ENCODE data around the gene CELF4.

Gene CELF4

GRCh38 chr18:37422596-37422995 lies 143.0 kb downstream of the CELF4 start:
- Histone ChIP-seq H3K36me3 (ENCODE audit: insufficient read depth, low read length) (no peaks in the 10 kb centered on the region), H3K27ac (no peak overlapping the region), H3K4me3 (no peak overlapping the region), H3K9ac (ENCODE audit: insufficient read length) (no peak overlapping the region), H3K9me3 (ENCODE audit: low read depth, low read length) (no peaks in the 10 kb centered on the region)
- no peak for TF ChIP-seq FOXP2 (optimal IDR thresholded peaks at IDR 0.05; ENCODE audit: control extremely low read depth, extremely low read length, insufficient read depth)
- TF ChIP-seq EZH2 (IDR thresholded peaks at IDR 0.05): no peak
- no peak for TF ChIP-seq POLR2AphosphoS5 (IDR thresholded peaks at IDR 0.05; ENCODE audit: borderline replicate concordance, low read depth, low read length)
- DNase-seq (ENCODE audit: low read depth, low spot score): no peak

DNA sequence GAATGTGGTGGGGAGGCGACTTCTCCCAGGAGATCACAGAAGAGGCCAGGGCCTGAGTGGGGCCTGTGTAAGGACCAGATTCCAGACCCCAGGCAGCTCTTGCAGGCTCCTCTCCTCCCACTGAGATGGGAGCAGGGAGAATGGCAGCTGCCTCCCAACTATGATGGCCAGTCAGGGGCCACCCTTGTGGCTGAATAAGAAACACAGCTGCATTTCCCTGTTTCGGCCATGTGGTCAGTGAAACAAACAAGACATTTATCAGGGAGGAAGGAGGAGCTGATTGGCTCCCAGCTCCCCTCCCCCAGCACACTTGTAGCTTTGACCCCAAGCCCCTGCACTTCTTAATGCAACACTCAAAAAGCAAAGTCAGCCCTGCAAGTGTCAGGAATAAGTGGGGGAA lies 143.5 kb downstream of the CELF4 start:
- Histone ChIP-seq H3K9ac (ENCODE audit: insufficient read length) (no peak overlapping the region), H3K36me3 (ENCODE audit: insufficient read depth, low read length) (no peaks in the 10 kb centered on the region), H3K9me3 (ENCODE audit: low read depth, low read length) (no peaks in the 10 kb centered on the region), H3K4me3 (no peak overlapping the region), H3K27ac (no peak overlapping the region)
- TF ChIP-seq EZH2 (IDR thresholded peaks at IDR 0.05): no peak
- TF ChIP-seq FOXP2 (optimal IDR thresholded peaks at IDR 0.05; ENCODE audit: control extremely low read depth, extremely low read length, insufficient read depth): no peak
- TF ChIP-seq POLR2AphosphoS5 (IDR thresholded peaks at IDR 0.05; ENCODE audit: borderline replicate concordance, low read depth, low read length): no peak
- no peak for DNase-seq (ENCODE audit: low read depth, low spot score)

DNA sequence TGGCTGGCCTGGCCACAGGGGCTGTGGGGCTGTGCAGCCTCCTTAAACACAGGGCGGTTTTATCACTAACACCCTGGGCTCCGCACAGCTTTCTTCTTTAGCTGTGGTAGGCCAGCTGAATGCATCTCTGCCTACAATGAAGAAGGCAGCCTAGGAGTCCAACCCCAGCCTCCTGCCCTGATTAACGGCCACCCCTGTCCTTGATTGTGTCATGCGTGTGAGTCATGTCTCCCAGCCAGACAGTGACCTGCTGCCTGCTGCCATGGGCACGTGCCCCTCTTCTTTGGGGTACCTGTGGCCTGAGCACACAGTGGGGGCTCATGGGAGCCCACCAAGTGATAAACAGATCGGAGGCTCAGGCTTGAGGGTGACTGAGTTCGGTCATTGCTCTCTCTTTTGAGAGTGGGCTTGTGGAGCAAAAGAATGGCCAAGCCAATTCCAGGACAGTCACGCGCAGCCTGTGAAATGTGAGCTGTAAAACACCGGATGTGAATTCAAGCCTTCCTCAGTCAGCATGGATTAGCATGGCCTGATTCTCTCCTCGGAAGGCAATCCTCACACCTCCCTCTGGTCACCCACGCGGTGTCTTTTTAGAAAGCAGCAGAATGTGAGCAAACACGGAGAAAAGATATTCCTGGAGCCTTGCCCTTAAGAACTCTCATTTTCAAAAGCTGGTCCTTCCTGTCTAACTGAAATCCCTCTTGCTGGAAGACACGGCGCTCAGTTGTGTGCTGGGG lies 144.1 kb downstream of the CELF4 start:
- DNase-seq (ENCODE audit: low read depth, low spot score): no peak
- Histone ChIP-seq H3K9me3 (ENCODE audit: low read depth, low read length) (no peaks in the 10 kb centered on the region), H3K9ac (ENCODE audit: insufficient read length) (no peak overlapping the region), H3K36me3 (ENCODE audit: insufficient read depth, low read length) (no peaks in the 10 kb centered on the region), H3K4me3 (no peak overlapping the region), H3K27ac (no peak overlapping the region)
- TF ChIP-seq POLR2AphosphoS5 (IDR thresholded peaks at IDR 0.05; ENCODE audit: borderline replicate concordance, low read depth, low read length) (no peak), EZH2 (IDR thresholded peaks at IDR 0.05) (no peak), FOXP2 (optimal IDR thresholded peaks at IDR 0.05; ENCODE audit: control extremely low read depth, extremely low read length, insufficient read depth) (no peak)

- no peak overlapping the region for H3K4me3 ChIP-seq
- no peaks in the 10 kb centered on the region for H3K36me3 ChIP-seq (ENCODE audit: insufficient read depth, low read length)
- no peak overlapping the region for H3K27ac ChIP-seq
- no peak for TF ChIP-seq FOXP2 (optimal IDR thresholded peaks at IDR 0.05; ENCODE audit: control extremely low read depth, extremely low read length, insufficient read depth)
- TF ChIP-seq EZH2 (IDR thresholded peaks at IDR 0.05): no peak
- TF ChIP-seq POLR2AphosphoS5 (IDR thresholded peaks at IDR 0.05; ENCODE audit: borderline replicate concordance, low read depth, low read length): no peak
- no peak for DNase-seq (ENCODE audit: low read depth, low spot score)
- no peak overlapping the region for H3K9ac ChIP-seq (ENCODE audit: insufficient read length)
- H3K9me3 ChIP-seq (ENCODE audit: low read depth, low read length): no peaks in the 10 kb centered on the region
Measured at GRCh38 chr18:37420315-37420880, 145.2 kb downstream of the CELF4 start.

DNA sequence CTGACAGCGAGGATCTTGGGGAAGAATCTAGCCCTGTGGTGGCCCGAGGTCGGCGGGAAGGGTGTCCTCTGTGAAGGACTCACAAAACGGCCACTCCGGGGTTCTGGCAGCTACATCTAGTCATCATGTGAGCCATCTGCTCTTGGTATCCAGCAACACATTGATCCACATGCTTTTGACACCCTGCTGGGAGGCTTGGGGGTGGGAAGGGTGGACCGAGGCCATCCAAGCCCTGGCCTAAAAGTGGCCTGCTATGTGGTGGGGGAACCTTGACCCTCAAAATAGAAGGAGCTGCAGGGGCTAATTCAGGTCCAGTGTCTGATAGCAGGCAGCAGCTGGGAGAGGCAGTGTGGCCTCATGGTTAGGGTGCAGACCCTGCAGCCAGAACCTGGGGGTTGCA lies 145.7 kb downstream of the CELF4 start:
- no peak overlapping the region for H3K4me3 ChIP-seq
- no peaks in the 10 kb centered on the region for H3K36me3 ChIP-seq (ENCODE audit: insufficient read depth, low read length)
- H3K27ac ChIP-seq: no peak overlapping the region
- H3K9ac ChIP-seq (ENCODE audit: insufficient read length): no peak overlapping the region
- no peaks in the 10 kb centered on the region for H3K9me3 ChIP-seq (ENCODE audit: low read depth, low read length)
- TF ChIP-seq POLR2AphosphoS5 (IDR thresholded peaks at IDR 0.05; ENCODE audit: borderline replicate concordance, low read depth, low read length): no peak
- no peak for DNase-seq (ENCODE audit: low read depth, low spot score)

DNA sequence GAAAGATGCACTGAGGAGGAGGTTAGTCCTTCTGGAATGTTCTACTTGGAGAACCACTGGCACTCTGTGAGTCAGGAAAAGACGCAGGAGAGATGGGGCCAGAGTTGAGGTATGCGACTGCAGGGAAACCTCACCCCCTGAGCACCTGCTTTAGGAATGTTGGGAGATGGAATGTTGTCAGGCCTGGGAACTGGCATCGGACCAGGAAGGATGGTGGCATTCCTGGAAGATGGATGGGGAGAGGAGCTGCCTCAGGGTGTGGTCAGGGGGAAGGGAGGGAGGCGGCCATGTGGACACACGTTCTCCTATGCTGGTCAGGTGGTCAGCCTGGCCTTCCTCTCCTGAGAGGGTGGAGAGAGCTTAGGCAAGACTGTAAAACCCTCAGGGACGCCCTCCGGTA lies 146.3 kb downstream of the CELF4 start:
- no peak overlapping the region for H3K4me3 ChIP-seq
- no peak for DNase-seq (ENCODE audit: low read depth, low spot score)
- H3K9ac ChIP-seq (ENCODE audit: insufficient read length): no peak overlapping the region
- H3K9me3 ChIP-seq (ENCODE audit: low read depth, low read length): no peaks in the 10 kb centered on the region
- H3K27ac ChIP-seq: no peak overlapping the region
- no peaks in the 10 kb centered on the region for H3K36me3 ChIP-seq (ENCODE audit: insufficient read depth, low read length)
- TF ChIP-seq POLR2AphosphoS5 (IDR thresholded peaks at IDR 0.05; ENCODE audit: borderline replicate concordance, low read depth, low read length): no peak
- TF ChIP-seq FOXP2 (optimal IDR thresholded peaks at IDR 0.05; ENCODE audit: control extremely low read depth, extremely low read length, insufficient read depth): no peak
- no peak for TF ChIP-seq EZH2 (IDR thresholded peaks at IDR 0.05)

- no peak for DNase-seq (ENCODE audit: low read depth, low spot score)
- H3K9ac ChIP-seq (ENCODE audit: insufficient read length): no peak overlapping the region
- no peaks in the 10 kb centered on the region for H3K9me3 ChIP-seq (ENCODE audit: low read depth, low read length)
- H3K4me3 ChIP-seq: no peak overlapping the region
- H3K36me3 ChIP-seq (ENCODE audit: insufficient read depth, low read length): no peaks in the 10 kb centered on the region
- H3K27ac ChIP-seq: no peak overlapping the region
- TF ChIP-seq EZH2 (IDR thresholded peaks at IDR 0.05) (no peak), FOXP2 (optimal IDR thresholded peaks at IDR 0.05; ENCODE audit: control extremely low read depth, extremely low read length, insufficient read depth) (no peak), POLR2AphosphoS5 (IDR thresholded peaks at IDR 0.05; ENCODE audit: borderline replicate concordance, low read depth, low read length) (no peak)
Measured at GRCh38 chr18:37414816-37415215, 150.8 kb downstream of the CELF4 start.

DNA sequence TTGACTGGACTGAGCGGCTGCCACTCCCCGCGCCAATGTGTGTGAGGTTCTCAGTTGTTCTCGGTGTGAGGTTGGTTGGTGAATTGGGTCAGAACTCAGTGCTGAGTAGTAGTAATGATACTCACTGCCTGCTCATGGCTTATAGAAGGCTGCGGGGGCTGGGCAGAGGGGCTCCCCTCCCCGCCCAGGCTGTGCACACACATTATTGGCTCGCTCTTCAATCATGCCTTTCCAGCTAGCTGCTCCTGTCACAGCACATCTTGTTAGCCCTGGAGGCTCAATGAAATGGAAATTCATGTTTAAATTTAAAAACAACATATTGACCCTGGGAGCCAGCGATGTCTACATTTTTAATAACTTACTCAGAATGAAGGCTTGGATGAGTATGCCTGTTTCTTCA lies 152.8 kb downstream of the CELF4 start:
- no peak for TF ChIP-seq FOXP2 (optimal IDR thresholded peaks at IDR 0.05; ENCODE audit: control extremely low read depth, extremely low read length, insufficient read depth)
- TF ChIP-seq POLR2AphosphoS5 (IDR thresholded peaks at IDR 0.05; ENCODE audit: borderline replicate concordance, low read depth, low read length): no peak
- TF ChIP-seq EZH2 (IDR thresholded peaks at IDR 0.05): no peak
- Histone ChIP-seq H3K9ac (ENCODE audit: insufficient read length) (no peak overlapping the region), H3K27ac (no peak overlapping the region), H3K4me3 (no peak overlapping the region), H3K36me3 (ENCODE audit: insufficient read depth, low read length) (no peaks in the 10 kb centered on the region), H3K9me3 (ENCODE audit: low read depth, low read length) (no peaks in the 10 kb centered on the region)
- DNase-seq (ENCODE audit: low read depth, low spot score): no peak

GRCh38 chr18:37412333-37412732 lies 153.3 kb downstream of the CELF4 start:
- TF ChIP-seq EZH2 (IDR thresholded peaks at IDR 0.05): no peak
- TF ChIP-seq FOXP2 (optimal IDR thresholded peaks at IDR 0.05; ENCODE audit: control extremely low read depth, extremely low read length, insufficient read depth): no peak
- no peak for TF ChIP-seq POLR2AphosphoS5 (IDR thresholded peaks at IDR 0.05; ENCODE audit: borderline replicate concordance, low read depth, low read length)
- no peaks in the 10 kb centered on the region for H3K9me3 ChIP-seq (ENCODE audit: low read depth, low read length)

More at GRCh38 chr18:37412333-37412732, 153.3 kb downstream of the CELF4 start:
- Histone ChIP-seq H3K27ac (no peak overlapping the region), H3K36me3 (ENCODE audit: insufficient read depth, low read length) (no peaks in the 10 kb centered on the region), H3K4me3 (no peak overlapping the region), H3K9ac (ENCODE audit: insufficient read length) (no peak overlapping the region)
- no peak for DNase-seq (ENCODE audit: low read depth, low spot score)

Measured in SK-N-MC (cell line).